Kidney epithelial cell (primary cell): ENCODE measurements around the gene ASB16. TPM values are rescaled to one million over a fixed set of nuclear protein-coding genes. Genes with fewer than 3 reads are reported as not detected.

ENCODE experiments used
- DNase-seq: peaks from one replicate; pipeline ENCODE4 v3.0.0-alpha.2; 2010; ENCODE audit warnings: low read depth
- H3K27me3 ChIP-seq: 2 replicates; pipeline ENCODE4 v1.6.0; 2011; ENCODE audit warnings: low read length; ENCODE audit not compliant: control insufficient read depth, insufficient read depth
- H3K36me3 ChIP-seq: 2 replicates; pipeline ENCODE4 v1.5.1; 2011; ENCODE audit warnings: low read length; ENCODE audit not compliant: control insufficient read depth, insufficient read depth
- H3K4me3 ChIP-seq: 2 replicates; pipeline ENCODE4 v1.5.1; 2011; ENCODE audit warnings: low read depth, mild to moderate bottlenecking, control low read depth, low read length
- total RNA-seq: library from RNA; depleted of rRNA; stranded (reverse); fragments of >200 nt; gene quantifications from 2 replicates; pipeline ENCODE4 v1.2.3, GENCODE V29; 2015
- TF ChIP-seq, protein P1 (sequence below): IDR thresholded peaks from 2 replicates; pipeline ENCODE4 v1.5.1; 2011; ENCODE audit warnings: mild to moderate bottlenecking, moderate library complexity, low read length, control low read depth, inconsistent platforms; ENCODE audit not compliant: insufficient read depth, poor library complexity, severe bottlenecking

ASB16 gene
- total RNA-seq, 1 donor from 2014 or later: not detected

GRCh38 chr17:44191369-44191768 is 20.9 kb downstream of the ASB16 start:
- peaks cover 10% of the 10 kb centered on the region for H3K36me3 ChIP-seq
- TF ChIP-seq, protein P1, sequence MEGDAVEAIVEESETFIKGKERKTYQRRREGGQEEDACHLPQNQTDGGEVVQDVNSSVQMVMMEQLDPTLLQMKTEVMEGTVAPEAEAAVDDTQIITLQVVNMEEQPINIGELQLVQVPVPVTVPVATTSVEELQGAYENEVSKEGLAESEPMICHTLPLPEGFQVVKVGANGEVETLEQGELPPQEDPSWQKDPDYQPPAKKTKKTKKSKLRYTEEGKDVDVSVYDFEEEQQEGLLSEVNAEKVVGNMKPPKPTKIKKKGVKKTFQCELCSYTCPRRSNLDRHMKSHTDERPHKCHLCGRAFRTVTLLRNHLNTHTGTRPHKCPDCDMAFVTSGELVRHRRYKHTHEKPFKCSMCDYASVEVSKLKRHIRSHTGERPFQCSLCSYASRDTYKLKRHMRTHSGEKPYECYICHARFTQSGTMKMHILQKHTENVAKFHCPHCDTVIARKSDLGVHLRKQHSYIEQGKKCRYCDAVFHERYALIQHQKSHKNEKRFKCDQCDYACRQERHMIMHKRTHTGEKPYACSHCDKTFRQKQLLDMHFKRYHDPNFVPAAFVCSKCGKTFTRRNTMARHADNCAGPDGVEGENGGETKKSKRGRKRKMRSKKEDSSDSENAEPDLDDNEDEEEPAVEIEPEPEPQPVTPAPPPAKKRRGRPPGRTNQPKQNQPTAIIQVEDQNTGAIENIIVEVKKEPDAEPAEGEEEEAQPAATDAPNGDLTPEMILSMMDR: no peak

GRCh38 chr17:44191941-44192496 is 21.5 kb downstream of the ASB16 start:
- peaks cover 10% of the 10 kb centered on the region for H3K36me3 ChIP-seq
- TF ChIP-seq, protein P1: no peak
- H3K27me3 ChIP-seq: no peaks in the 10 kb centered on the region
- no peak overlapping the region for H3K4me3 ChIP-seq
- no peak for DNase-seq

More at GRCh38 chr17:44191369-44191768, 20.9 kb downstream of the ASB16 start:
- no peak for DNase-seq
- Histone ChIP-seq H3K27me3 (no peaks in the 10 kb centered on the region), H3K4me3 (no peak overlapping the region)

GRCh38 chr17:44192750-44193149 is 22.2 kb downstream of the ASB16 start:
- Histone ChIP-seq H3K4me3 (no peak overlapping the region), H3K27me3 (no peaks in the 10 kb centered on the region), H3K36me3 (peaks cover 11% of the 10 kb centered on the region)
- DNase-seq: no peak
- TF ChIP-seq, protein P1: no peak

DNA sequence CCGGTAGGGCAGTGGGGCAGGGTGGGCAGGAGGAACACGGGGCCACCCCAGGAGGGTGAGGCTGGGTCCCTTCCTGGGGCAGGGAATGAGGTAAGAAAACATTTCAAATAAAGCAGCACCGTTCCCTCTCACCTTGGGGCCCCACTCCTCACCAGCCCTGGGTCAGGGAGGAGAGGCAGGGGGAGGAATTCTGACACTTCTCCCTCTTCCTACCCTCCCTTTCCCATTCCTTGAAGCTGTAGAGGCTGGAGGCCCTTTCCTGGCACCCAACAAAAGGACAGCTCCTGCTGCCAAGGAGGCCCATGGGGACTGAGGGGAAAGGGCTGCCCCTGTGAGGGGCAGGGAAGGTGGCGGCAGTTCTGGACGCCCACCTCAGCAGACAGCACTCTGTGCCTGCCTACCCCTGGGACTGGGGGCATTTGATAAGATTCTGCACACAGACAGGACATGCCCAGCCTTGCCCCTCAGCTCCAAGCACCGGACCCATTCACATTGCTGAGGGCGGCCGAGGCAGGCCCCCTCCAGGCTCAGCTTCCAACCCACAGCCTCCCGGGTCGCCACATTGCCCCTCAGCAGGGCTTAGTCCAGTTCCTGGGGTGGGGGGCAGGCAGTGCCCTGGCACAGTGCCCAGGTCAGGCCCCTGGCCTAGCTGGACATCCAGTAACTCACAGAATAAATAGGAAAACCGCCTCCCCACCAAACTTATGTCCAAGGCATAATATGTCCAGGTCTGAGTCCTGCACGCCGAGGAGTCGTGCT is 23.0 kb downstream of the ASB16 start:
- no peaks in the 10 kb centered on the region for H3K27me3 ChIP-seq
- TF ChIP-seq, protein P1: no peak
- no peak for DNase-seq
- no peak overlapping the region for H3K4me3 ChIP-seq
- H3K36me3 ChIP-seq: peaks cover 11% of the 10 kb centered on the region

DNA sequence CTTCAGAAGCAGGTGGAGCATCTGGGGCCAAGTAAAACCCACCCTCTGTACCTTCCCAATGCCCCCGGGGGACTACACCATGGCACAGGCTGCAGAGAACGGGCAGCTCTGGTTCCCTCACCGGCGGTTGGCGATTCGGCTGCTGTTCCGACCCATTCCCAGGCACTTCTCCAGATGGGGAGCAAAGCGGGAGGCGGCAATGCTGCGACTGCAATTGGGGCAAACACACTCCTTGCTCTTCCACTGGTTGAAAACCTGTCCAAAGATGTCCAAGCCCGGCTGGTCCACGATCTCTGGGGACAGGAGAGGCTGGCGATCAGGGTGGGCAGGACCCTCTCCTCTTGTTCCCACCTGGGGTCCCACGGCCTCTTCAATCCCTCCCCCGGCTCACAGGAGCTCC is 26.6 kb downstream of the ASB16 start:
- no peak for DNase-seq
- TF ChIP-seq, protein P1: no peak
- Histone ChIP-seq H3K36me3 (peaks cover 11% of the 10 kb centered on the region), H3K4me3 (no peak overlapping the region), H3K27me3 (no peaks in the 10 kb centered on the region)
